SK-N-SH (cell line): ENCODE measurements around the gene ACSL3. TPM values are rescaled to one million over a fixed set of nuclear protein-coding genes. Genes with fewer than 3 reads are reported as not detected.

Experiments used
- CTCF ChIA-PET: fragments of 300-600, 350-600 bp; formaldehyde crosslinking; extraction: SDS; loops from one replicate; lab custom pipeline; 2021; lab: Yijun Ruan, JAX
- POLR2A ChIA-PET: fragments of 350-600 bp; sonication (Branson Sonifier 250); formaldehyde crosslinking; extraction: SDS; loops from one replicate; lab custom pipeline; 2020; ENCODE audit warnings: antibody characterized with exemption, inconsistent platforms; lab: Yijun Ruan, JAX
- DNase-seq: peaks from one replicate; pipeline ENCODE4 v3.0.0; 2012
- H2AFZ ChIP-seq: fragments of 200-600 bp; sonication (generic); 2 replicates; pipeline ENCODE4 v1.8.1; 2016; ENCODE audit warnings: antibody characterized with exemption, mild to moderate bottlenecking, low read depth
- H3F3A ChIP-seq: fragments of 200-600 bp; sonication (generic); replicated peaks from 2 replicates; pipeline ENCODE3; 2016; ENCODE audit warnings: antibody characterized with exemption, mild to moderate bottlenecking; ENCODE audit not compliant: insufficient read depth
- H3K27ac ChIP-seq, 2 experiments: fragments of 200-500 bp in 1 of 2; fragments of 200-600 bp in 1 of 2; sonication (Bioruptor generic) in 1 of 2; sonication (generic), shearing (Covaris generic) in 1 of 2; 2 replicates each; pipeline versions ENCODE4 v1.5.1 to v1.6.1; 2014 to 2016; ENCODE audit warnings: low read depth in 2 of 2, inconsistent platforms in 1 of 2, low read length in 1 of 2, mild to moderate bottlenecking in 1 of 2, mixed read lengths in 1 of 2
- H3K27me3 ChIP-seq: fragments of 200-600 bp; sonication (generic), shearing (Covaris generic); 2 replicates; pipeline ENCODE4 v1.6.1; 2016; ENCODE audit warnings: mixed run types; ENCODE audit not compliant: insufficient read depth
- H3K36me3 ChIP-seq, 2 experiments: fragments of 200-500 bp in 1 of 2; fragments of 200-600 bp in 1 of 2; sonication (Bioruptor generic) in 1 of 2; sonication (generic) in 1 of 2; replicated peaks in 1 of 2; 2 replicates each; pipeline versions ENCODE3 to v1.5.1; 2014 to 2016; ENCODE audit warnings: low read length in 1 of 2, mild to moderate bottlenecking in 1 of 2; ENCODE audit not compliant: insufficient read depth in 2 of 2, control insufficient read depth in 1 of 2
- H3K4me1 ChIP-seq, 2 experiments: fragments of 200-500 bp in 1 of 2; fragments of 200-600 bp in 1 of 2; sonication (Bioruptor generic) in 1 of 2; sonication (generic), shearing (Covaris generic) in 1 of 2; 2 replicates each; pipeline versions ENCODE4 v1.5.1 to v1.6.1; 2014 to 2016; ENCODE audit warnings: low read depth in 1 of 2, low read length in 1 of 2, mixed run types in 1 of 2; ENCODE audit not compliant: insufficient read depth in 2 of 2, control insufficient read depth in 1 of 2
- H3K4me2 ChIP-seq: fragments of 200-600 bp; sonication (generic), shearing (Covaris generic); 2 replicates; pipeline ENCODE4 v1.6.1; 2017; ENCODE audit warnings: mixed run types
- H3K4me3 ChIP-seq, 2 experiments: fragments of 200-500 bp in 1 of 2; fragments of 200-600 bp in 1 of 2; sonication (Bioruptor generic) in 1 of 2; sonication (generic), shearing (Covaris generic) in 1 of 2; 2 replicates each; pipeline versions ENCODE4 v1.5.1 to v1.8.1; 2014 to 2016; ENCODE audit warnings: low read depth in 2 of 2, inconsistent platforms in 1 of 2, low read length in 1 of 2, mild to moderate bottlenecking in 1 of 2, mixed read lengths in 1 of 2, moderate library complexity in 1 of 2
- H3K79me2 ChIP-seq: fragments of 200-600 bp; sonication (generic); 2 replicates; pipeline ENCODE4 v1.8.1; 2017; ENCODE audit warnings: mild to moderate bottlenecking; ENCODE audit not compliant: insufficient read depth
- H3K9ac ChIP-seq: fragments of 200-600 bp; sonication (generic); 2 replicates; pipeline ENCODE4 v1.6.1; 2017; ENCODE audit warnings: mixed run types
- H3K9me2 ChIP-seq: fragments of 200-600 bp; sonication (generic); 2 replicates; pipeline ENCODE4 v1.6.1; 2017; ENCODE audit warnings: mixed run types
- H3K9me3 ChIP-seq: fragments of 200-600 bp; sonication (generic); 2 replicates; pipeline ENCODE4 v1.6.1; 2017; ENCODE audit warnings: mixed run types, mild to moderate bottlenecking, moderate library complexity
- H4K20me1 ChIP-seq: fragments of 200-600 bp; sonication (generic); 2 replicates; pipeline ENCODE4 v1.6.1; 2017; ENCODE audit warnings: mild to moderate bottlenecking, mixed run types; ENCODE audit not compliant: insufficient read depth
- EP300 ChIP-seq, 2 experiments: IDR thresholded peaks; 2 replicates each; pipeline versions ENCODE4 v1.4.0 to v1.6.1; 2012; ENCODE audit warnings: borderline replicate concordance in 1 of 2, low read depth in 1 of 2, low read length in 1 of 2
- FOXJ3 ChIP-seq: sonication (generic); formaldehyde crosslinking; IDR thresholded peaks from 2 replicates; pipeline ENCODE4 v1.5.1; 2020; ENCODE audit warnings: mild to moderate bottlenecking, missing genetic modification reagents
- GATA2 ChIP-seq: sonication (generic); formaldehyde crosslinking; IDR thresholded peaks from 2 replicates; pipeline ENCODE4 v1.5.0; 2020; ENCODE audit warnings: mild to moderate bottlenecking, missing genetic modification reagents
- MXI1 ChIP-seq: IDR thresholded peaks from 2 replicates; pipeline ENCODE4 v1.6.1; 2012; ENCODE audit warnings: mild to moderate bottlenecking, low read depth, low read length, improper control_type of control experiment
- NRF1 ChIP-seq: IDR thresholded peaks from 2 replicates; pipeline ENCODE4 v1.6.1; 2012; ENCODE audit warnings: low read depth, mild to moderate bottlenecking, low read length
- POLR2AphosphoS5 ChIP-seq: IDR thresholded peaks from 2 replicates; pipeline ENCODE4 v1.6.1; 2012; ENCODE audit warnings: low read depth, low read length
- RAD21 ChIP-seq: IDR thresholded peaks from 2 replicates; pipeline ENCODE4 v1.6.1; 2012; ENCODE audit warnings: mild to moderate bottlenecking, low read length
- RXRA ChIP-seq: IDR thresholded peaks from 2 replicates; pipeline ENCODE4 v1.4.0; 2012; ENCODE audit warnings: low read depth, mild to moderate bottlenecking, borderline replicate concordance
- SMC3 ChIP-seq: IDR thresholded peaks from 2 replicates; pipeline ENCODE4 v1.6.1; 2012; ENCODE audit warnings: low read depth, low read length, improper control_type of control experiment
- WGBS: methylation state at CpG from one replicate; pipeline ENCODE4 v1.1.6; 2017; ENCODE audit warnings: low lambda C conversion rate; 5-methylcytosine and 5-hydroxymethylcytosine counted together
- polyA plus RNA-seq, 3 experiments: library from polyadenylated mRNA; depleted of rRNA; stranded (reverse); fragments of >200 nt; gene quantifications; 2 replicates each; pipeline ENCODE4 v1.2.3, GENCODE V29; 2012
- TF ChIP-seq, protein P1 (sequence below): IDR thresholded peaks from 2 replicates; pipeline ENCODE4 v1.6.1; 2012; ENCODE audit warnings: mild to moderate bottlenecking, low read depth, low read length, moderate library complexity
- TF ChIP-seq, protein P2 (sequence below): fragments of 150-350 bp; IDR thresholded peaks from 2 replicates; pipeline ENCODE4 v1.6.1; 2017; ENCODE audit warnings: antibody characterized with exemption, low read length, low read depth, borderline replicate concordance

ACSL3 gene
- polyA plus RNA-seq, 1 of the 3 experiments (the other 2 are of a cell fraction): 15.7 TPM

DNA sequence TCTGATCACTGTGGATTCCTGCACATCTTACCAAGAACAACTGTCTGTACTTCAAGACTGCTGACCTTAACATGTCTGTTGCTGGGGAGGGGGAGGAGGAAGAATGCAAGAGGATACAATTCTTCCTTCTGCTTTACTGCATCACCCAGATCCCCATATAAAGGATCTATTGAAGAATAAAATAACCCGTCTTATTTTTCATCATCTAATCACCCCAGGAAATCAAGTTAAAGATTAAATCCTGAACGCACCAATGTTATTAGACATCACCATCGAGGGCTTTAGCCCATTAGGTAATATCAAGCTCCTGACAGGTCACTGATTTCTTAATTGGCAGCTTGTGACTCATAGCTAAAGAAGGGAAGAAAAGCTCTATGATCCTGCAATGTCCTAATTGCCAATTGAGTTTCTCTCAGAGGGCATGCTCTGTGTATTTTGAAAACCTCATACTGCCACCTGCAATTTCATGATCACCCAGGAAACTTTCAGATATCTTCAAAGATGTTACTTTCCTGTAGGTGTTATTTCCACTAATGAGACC lies 115.8 kb downstream of the ACSL3 start:
- no peak for TF ChIP-seq RAD21
- TF ChIP-seq NRF1: no peak
- TF ChIP-seq MXI1: no peak
- no peak for TF ChIP-seq FOXJ3
- TF ChIP-seq, protein P1, sequence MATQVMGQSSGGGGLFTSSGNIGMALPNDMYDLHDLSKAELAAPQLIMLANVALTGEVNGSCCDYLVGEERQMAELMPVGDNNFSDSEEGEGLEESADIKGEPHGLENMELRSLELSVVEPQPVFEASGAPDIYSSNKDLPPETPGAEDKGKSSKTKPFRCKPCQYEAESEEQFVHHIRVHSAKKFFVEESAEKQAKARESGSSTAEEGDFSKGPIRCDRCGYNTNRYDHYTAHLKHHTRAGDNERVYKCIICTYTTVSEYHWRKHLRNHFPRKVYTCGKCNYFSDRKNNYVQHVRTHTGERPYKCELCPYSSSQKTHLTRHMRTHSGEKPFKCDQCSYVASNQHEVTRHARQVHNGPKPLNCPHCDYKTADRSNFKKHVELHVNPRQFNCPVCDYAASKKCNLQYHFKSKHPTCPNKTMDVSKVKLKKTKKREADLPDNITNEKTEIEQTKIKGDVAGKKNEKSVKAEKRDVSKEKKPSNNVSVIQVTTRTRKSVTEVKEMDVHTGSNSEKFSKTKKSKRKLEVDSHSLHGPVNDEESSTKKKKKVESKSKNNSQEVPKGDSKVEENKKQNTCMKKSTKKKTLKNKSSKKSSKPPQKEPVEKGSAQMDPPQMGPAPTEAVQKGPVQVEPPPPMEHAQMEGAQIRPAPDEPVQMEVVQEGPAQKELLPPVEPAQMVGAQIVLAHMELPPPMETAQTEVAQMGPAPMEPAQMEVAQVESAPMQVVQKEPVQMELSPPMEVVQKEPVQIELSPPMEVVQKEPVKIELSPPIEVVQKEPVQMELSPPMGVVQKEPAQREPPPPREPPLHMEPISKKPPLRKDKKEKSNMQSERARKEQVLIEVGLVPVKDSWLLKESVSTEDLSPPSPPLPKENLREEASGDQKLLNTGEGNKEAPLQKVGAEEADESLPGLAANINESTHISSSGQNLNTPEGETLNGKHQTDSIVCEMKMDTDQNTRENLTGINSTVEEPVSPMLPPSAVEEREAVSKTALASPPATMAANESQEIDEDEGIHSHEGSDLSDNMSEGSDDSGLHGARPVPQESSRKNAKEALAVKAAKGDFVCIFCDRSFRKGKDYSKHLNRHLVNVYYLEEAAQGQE: no peak
- no peak for TF ChIP-seq GATA2 (CRISPR knock-in tag)
- Histone ChIP-seq H3K4me2 (no peak overlapping the region), H3K36me3 (no peaks in the 10 kb centered on the region), H3K9me2 (no peaks in the 10 kb centered on the region), H3K4me3 (no peak overlapping the region), H4K20me1 (no peaks in the 10 kb centered on the region), H3K27me3 (no peaks in the 10 kb centered on the region), H3K27ac (no peak overlapping the region), H3K79me2 (no peaks in the 10 kb centered on the region), H2AFZ (no peak overlapping the region), H3K9me3 (no peaks in the 10 kb centered on the region), H3K9ac (no peak overlapping the region), H3F3A (no peaks in the 10 kb centered on the region), H3K4me1 (peaks cover 7 to 10% of the 10 kb centered on the region in 2 experiments; a peak in 3 of 4 replicates)
- DNase-seq: no peak
- ChIA-PET CTCF (no interaction called here), POLR2A (no interaction called here)
- 57% methylated on average over 3 of the region's 3 CpGs for WGBS

DNA sequence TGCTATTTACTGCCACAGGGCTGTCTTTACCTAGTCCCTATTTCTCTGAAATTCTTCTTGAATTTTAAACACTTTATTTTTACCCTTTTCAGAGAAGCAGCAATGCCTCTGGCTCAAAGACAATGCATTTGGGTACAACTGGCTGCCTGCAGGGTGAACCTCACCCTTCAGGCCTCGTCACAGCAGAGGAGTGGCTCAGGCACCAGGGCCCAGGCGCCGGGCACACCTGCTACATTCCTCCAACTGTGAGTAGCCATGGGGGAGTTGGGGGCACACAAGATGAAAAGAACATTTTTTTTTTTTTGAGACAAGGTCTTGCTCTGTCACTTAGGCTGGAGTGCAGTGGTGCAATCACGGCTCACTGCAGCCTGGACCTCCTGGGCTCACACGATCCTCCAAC lies 116.3 kb downstream of the ACSL3 start:
- no peak for DNase-seq
- Histone ChIP-seq H2AFZ (no peak overlapping the region), H3K4me1 (peaks cover 7 to 8% of the 10 kb centered on the region in 2 experiments; a peak in 3 of 4 replicates), H3F3A (no peaks in the 10 kb centered on the region), H3K4me2 (no peak overlapping the region), H3K4me3 (no peak overlapping the region), H3K9me3 (no peaks in the 10 kb centered on the region), H3K36me3 (no peaks in the 10 kb centered on the region), H3K27me3 (no peaks in the 10 kb centered on the region), H3K9me2 (no peaks in the 10 kb centered on the region), H3K79me2 (no peaks in the 10 kb centered on the region), H3K9ac (no peak overlapping the region), H3K27ac (no peak overlapping the region), H4K20me1 (no peaks in the 10 kb centered on the region)
- ChIA-PET POLR2A (no interaction called here), CTCF (no interaction called here)
- 95% methylated on average over 5 of the region's 5 CpGs for WGBS
- no peak for TF ChIP-seq RXRA
- TF ChIP-seq, protein P2, sequence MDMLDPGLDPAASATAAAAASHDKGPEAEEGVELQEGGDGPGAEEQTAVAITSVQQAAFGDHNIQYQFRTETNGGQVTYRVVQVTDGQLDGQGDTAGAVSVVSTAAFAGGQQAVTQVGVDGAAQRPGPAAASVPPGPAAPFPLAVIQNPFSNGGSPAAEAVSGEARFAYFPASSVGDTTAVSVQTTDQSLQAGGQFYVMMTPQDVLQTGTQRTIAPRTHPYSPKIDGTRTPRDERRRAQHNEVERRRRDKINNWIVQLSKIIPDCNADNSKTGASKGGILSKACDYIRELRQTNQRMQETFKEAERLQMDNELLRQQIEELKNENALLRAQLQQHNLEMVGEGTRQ: no peak
- TF ChIP-seq POLR2AphosphoS5: no peak
- TF ChIP-seq MXI1: no peak
- no peak for TF ChIP-seq EP300 (IDR thresholded peaks at IDR 0.05; ENCODE audit: borderline replicate concordance in 1 of 2, low read depth in 1 of 2, low read length in 1 of 2)
- TF ChIP-seq SMC3: no peak
